HG02840 (cell line): ENCODE results near the gene DKK1.
"Not testable (repeated sequence)": the region's sequence is repeated elsewhere in the genome, so short reads cannot be mapped to it uniquely, and the experiment has no call there.

Source experiments
- ATAC-seq: cut with Tn5 transposase; IDR thresholded peaks from one replicate; pipeline ENCODE4 v1.9.1; 2021; ENCODE audit warnings: mild to moderate bottlenecking, moderate library complexity, moderate number of reproducible peaks; ENCODE audit not compliant: unreplicated experiment, low FRiP score

The DKK1 gene

GRCh38 chr10:52365547-52366432 is 51.7 kb downstream of the DKK1 start:
- ATAC-seq = not testable (repeated sequence)
